ENCODE data around the gene C11orf24.

C11orf24 gene

DNA sequence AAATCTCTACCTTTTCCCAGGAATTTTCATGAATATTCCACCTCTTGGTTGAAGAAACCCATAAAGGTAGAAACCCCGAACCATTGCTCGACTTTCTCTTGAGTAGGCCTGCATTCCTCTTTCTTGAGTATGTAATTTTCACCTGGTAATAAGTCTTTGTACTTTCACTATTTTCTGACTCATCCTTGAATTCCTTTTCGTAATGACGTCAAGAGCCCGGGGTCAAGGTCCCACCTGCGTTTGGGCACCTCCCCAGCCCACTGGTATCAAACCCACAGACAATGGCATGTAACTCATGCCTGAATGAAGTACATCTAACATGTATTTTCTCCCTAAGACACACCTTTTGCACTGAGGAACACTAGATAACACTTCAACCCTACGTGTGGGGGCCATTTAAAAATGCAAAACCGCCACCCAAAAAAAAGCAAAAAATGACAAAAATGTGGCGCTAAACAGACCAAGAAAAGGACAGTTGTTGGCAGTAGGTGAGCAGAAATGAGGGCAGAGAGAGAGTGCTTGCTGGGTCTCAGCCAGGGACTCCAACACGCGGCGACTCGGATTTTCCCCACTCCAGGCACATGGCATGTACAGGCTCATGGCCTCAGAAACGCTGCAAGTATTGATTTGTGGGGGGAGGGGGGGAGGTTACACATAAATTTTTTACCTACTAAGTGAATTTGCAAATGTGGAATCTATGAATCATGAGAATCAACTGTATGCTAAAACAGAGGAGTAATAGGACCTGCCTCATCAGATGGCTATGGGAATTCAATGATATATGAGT is 4.1 kb upstream of the C11orf24 start:
- H3K4me3 ChIP-seq (ENCODE audit: low read depth, low read length) = no peak overlapping the region
- no peaks in the 10 kb centered on the region for H3K36me3 ChIP-seq (ENCODE audit: control insufficient read depth in 2 of 2, insufficient read depth in 1 of 2, low read length in 2 of 2)
- TF ChIP-seq ZNF596 (tag by site-specific recombination; IDR thresholded peaks at IDR 0.05) = no peak
- TF ChIP-seq ZFP3 (tag by site-specific recombination; IDR thresholded peaks at IDR 0.05; ENCODE audit: low read depth) = no peak
- no peak for TF ChIP-seq ZNF354C (tag by site-specific recombination; IDR thresholded peaks at IDR 0.05; ENCODE audit: borderline replicate concordance, low read depth)
- H3K4me1 ChIP-seq (ENCODE audit: control insufficient read depth, insufficient read depth, low read length) = no peaks in the 10 kb centered on the region; the same call in 1 of the 2 replicates
- POLR2A ChIA-PET = interaction anchor here (1.3 kb wide), 1 partner anchor 18 kb away, joined by 4 read pairs; no protein-coding TSS in a partner anchor
- CTCF ChIA-PET = no interaction called here
- no peaks in the 10 kb centered on the region for H3K9me3 ChIP-seq (ENCODE audit: control insufficient read depth, insufficient read depth, low read depth, low read length)
- H3K27ac ChIP-seq (ENCODE audit: extremely low read depth, low read depth, low read length) = no peak overlapping the region

DNA sequence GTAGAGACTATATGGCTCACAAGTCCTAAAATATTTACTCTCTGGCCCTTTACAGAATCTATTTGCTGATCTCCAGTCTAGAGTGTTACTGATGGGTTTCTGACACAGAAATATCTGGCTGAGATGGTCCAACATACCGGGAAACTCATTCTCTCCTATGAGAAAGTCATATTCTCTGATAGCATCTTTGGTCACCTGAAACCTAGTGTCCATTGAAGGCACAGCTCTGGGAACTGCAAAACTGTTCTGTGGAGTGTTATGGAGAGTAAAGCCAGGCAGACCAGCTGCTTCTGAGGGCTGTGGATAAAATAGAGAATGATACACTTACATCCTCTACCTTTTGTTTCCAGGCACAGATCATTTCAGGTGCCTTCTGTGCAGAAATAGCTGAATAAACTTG is 2.5 kb upstream of the C11orf24 start:
- no peak overlapping the region for H3K4me3 ChIP-seq (ENCODE audit: low read depth, low read length)
- ChIA-PET CTCF (interaction anchor here (1.0 to 1.2 kb wide), 3 partner anchors 17 to 24 kb away, joined by 4 to 5 read pairs (median 4); no protein-coding TSS in a partner anchor), POLR2A (interaction anchor here (1.3 kb wide), 1 partner anchor 17 kb away, joined by 4 read pairs; no protein-coding TSS in a partner anchor)
- TF ChIP-seq, protein P1, sequence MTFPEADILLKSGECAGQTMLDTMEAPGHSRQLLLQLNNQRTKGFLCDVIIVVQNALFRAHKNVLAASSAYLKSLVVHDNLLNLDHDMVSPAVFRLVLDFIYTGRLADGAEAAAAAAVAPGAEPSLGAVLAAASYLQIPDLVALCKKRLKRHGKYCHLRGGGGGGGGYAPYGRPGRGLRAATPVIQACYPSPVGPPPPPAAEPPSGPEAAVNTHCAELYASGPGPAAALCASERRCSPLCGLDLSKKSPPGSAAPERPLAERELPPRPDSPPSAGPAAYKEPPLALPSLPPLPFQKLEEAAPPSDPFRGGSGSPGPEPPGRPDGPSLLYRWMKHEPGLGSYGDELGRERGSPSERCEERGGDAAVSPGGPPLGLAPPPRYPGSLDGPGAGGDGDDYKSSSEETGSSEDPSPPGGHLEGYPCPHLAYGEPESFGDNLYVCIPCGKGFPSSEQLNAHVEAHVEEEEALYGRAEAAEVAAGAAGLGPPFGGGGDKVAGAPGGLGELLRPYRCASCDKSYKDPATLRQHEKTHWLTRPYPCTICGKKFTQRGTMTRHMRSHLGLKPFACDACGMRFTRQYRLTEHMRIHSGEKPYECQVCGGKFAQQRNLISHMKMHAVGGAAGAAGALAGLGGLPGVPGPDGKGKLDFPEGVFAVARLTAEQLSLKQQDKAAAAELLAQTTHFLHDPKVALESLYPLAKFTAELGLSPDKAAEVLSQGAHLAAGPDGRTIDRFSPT (tag by site-specific recombination; IDR thresholded peaks at IDR 0.05) = no peak
- TF ChIP-seq, protein P2, sequence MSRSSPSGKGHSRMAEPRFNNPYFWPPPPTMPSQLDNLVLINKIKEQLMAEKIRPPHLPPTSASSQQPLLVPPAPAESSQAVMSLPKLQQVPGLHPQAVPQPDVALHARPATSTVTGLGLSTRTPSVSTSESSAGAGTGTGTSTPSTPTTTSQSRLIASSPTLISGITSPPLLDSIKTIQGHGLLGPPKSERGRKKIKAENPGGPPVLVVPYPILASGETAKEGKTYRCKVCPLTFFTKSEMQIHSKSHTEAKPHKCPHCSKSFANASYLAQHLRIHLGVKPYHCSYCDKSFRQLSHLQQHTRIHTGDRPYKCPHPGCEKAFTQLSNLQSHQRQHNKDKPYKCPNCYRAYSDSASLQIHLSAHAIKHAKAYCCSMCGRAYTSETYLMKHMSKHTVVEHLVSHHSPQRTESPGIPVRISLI (tag by site-specific recombination; IDR thresholded peaks at IDR 0.05) = no peak
- TF ChIP-seq, protein P3, sequence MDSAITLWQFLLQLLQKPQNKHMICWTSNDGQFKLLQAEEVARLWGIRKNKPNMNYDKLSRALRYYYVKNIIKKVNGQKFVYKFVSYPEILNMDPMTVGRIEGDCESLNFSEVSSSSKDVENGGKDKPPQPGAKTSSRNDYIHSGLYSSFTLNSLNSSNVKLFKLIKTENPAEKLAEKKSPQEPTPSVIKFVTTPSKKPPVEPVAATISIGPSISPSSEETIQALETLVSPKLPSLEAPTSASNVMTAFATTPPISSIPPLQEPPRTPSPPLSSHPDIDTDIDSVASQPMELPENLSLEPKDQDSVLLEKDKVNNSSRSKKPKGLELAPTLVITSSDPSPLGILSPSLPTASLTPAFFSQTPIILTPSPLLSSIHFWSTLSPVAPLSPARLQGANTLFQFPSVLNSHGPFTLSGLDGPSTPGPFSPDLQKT (IDR thresholded peaks at IDR 0.05; ENCODE audit: borderline replicate concordance, low read depth, low read length) = no peak
- TF ChIP-seq, protein P4, sequence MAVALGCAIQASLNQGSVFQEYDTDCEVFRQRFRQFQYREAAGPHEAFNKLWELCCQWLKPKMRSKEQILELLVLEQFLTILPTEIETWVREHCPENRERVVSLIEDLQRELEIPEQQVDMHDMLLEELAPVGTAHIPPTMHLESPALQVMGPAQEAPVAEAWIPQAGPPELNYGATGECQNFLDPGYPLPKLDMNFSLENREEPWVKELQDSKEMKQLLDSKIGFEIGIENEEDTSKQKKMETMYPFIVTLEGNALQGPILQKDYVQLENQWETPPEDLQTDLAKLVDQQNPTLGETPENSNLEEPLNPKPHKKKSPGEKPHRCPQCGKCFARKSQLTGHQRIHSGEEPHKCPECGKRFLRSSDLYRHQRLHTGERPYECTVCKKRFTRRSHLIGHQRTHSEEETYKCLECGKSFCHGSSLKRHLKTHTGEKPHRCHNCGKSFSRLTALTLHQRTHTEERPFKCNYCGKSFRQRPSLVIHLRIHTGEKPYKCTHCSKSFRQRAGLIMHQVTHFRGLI (tag by site-specific recombination; IDR thresholded peaks at IDR 0.05) = no peak
- TF ChIP-seq ZNF830 (tag by site-specific recombination; IDR thresholded peaks at IDR 0.05; ENCODE audit: low read depth) (no peak), WT1 (tag by site-specific recombination; IDR thresholded peaks at IDR 0.05) (no peak), ZNF404 (tag by site-specific recombination; IDR thresholded peaks at IDR 0.05) (no peak)
- TF ChIP-seq, protein P5, sequence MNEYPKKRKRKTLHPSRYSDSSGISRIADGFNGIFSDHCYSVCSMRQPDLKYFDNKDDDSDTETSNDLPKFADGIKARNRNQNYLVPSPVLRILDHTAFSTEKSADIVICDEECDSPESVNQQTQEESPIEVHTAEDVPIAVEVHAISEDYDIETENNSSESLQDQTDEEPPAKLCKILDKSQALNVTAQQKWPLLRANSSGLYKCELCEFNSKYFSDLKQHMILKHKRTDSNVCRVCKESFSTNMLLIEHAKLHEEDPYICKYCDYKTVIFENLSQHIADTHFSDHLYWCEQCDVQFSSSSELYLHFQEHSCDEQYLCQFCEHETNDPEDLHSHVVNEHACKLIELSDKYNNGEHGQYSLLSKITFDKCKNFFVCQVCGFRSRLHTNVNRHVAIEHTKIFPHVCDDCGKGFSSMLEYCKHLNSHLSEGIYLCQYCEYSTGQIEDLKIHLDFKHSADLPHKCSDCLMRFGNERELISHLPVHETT (tag by site-specific recombination; IDR thresholded peaks at IDR 0.05) = no peak
- no peak overlapping the region for H3K27ac ChIP-seq (ENCODE audit: extremely low read depth, low read depth, low read length)
- no peaks in the 10 kb centered on the region; the same call in 1 of the 2 replicates for H3K4me1 ChIP-seq (ENCODE audit: control insufficient read depth, insufficient read depth, low read length)
- H3K9me3 ChIP-seq (ENCODE audit: control insufficient read depth, insufficient read depth, low read depth, low read length) = no peaks in the 10 kb centered on the region
- H3K36me3 ChIP-seq (ENCODE audit: control insufficient read depth in 2 of 2, insufficient read depth in 1 of 2, low read length in 2 of 2) = peaks cover 0 to 8% of the 10 kb centered on the region in 2 experiments; a peak in 1 of 3 replicates

Measured in HEK293 (cell line).